ENCODE results near the gene IFIT2.

DNA sequence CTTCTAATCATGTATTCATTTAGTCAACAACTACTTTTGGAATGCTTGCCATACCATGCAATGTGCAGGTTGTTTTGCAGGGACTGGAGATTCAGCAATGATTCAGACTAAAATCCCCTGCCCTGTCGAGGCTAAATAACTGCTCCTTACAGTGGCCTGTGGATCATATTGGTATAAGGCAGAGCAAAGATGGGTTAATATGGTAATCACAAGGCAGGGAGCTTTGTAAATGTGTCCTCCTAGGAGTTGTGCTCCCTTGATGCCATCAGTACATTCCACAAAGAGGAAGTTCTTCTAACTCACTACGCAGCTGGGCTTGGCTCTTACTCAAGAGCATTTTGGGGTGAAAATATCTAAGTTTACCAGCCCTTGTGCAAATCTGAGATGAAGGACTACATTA, 614 bp upstream of the IFIT2 start:
- TF ChIP-seq, protein P1, sequence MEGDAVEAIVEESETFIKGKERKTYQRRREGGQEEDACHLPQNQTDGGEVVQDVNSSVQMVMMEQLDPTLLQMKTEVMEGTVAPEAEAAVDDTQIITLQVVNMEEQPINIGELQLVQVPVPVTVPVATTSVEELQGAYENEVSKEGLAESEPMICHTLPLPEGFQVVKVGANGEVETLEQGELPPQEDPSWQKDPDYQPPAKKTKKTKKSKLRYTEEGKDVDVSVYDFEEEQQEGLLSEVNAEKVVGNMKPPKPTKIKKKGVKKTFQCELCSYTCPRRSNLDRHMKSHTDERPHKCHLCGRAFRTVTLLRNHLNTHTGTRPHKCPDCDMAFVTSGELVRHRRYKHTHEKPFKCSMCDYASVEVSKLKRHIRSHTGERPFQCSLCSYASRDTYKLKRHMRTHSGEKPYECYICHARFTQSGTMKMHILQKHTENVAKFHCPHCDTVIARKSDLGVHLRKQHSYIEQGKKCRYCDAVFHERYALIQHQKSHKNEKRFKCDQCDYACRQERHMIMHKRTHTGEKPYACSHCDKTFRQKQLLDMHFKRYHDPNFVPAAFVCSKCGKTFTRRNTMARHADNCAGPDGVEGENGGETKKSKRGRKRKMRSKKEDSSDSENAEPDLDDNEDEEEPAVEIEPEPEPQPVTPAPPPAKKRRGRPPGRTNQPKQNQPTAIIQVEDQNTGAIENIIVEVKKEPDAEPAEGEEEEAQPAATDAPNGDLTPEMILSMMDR (IDR thresholded peaks at IDR 0.05): no peak
- TF ChIP-seq EP300 (IDR thresholded peaks at IDR 0.05) (no peak), POLR2AphosphoS5 (IDR thresholded peaks at IDR 0.05) (peak; percentile 26), POLR2A (IDR thresholded peaks at IDR 0.05) (no peak)
